Measurements from ENCODE around the gene SAMHD1.

GRCh38 chr20:36860339-36860738, 91.2 kb downstream of the SAMHD1 start:
- TF ChIP-seq CTCF (IDR thresholded peaks at IDR 0.05; ENCODE audit: borderline replicate concordance, extremely low read depth, low read length, poor library complexity, severe bottlenecking), result no peak
- TF ChIP-seq EZH2 (IDR thresholded peaks at IDR 0.05; ENCODE audit: borderline replicate concordance, low read depth, low read length, severe bottlenecking), result no peak

Data from DND-41 (cell line).